H1 (cell line): ENCODE data around the gene GSTO2. TPM values are rescaled to one million over a fixed set of nuclear protein-coding genes. Genes with fewer than 3 reads are reported as not detected.

Experiments used
- BRCA1 ChIP-seq: IDR thresholded peaks from 2 replicates; pipeline ENCODE4 v1.6.1; 2012; ENCODE audit warnings: low read depth, low read length, improper control_type of control experiment
- E2F6 ChIP-seq: IDR thresholded peaks from 2 replicates; pipeline ENCODE4 v1.6.1; 2012; ENCODE audit warnings: inconsistent platforms
- EGR1 ChIP-seq: IDR thresholded peaks from 2 replicates; pipeline ENCODE4 v1.6.1; 2011; ENCODE audit warnings: low read depth, low read length, borderline replicate concordance
- GABPA ChIP-seq: IDR thresholded peaks from 2 replicates; pipeline ENCODE4 v1.6.1; 2011; ENCODE audit warnings: mild to moderate bottlenecking, low read length, moderate library complexity, borderline replicate concordance; ENCODE audit not compliant: insufficient read depth
- HDAC6 ChIP-seq: IDR thresholded peaks from one replicate; pipeline ENCODE4 v1.7.1; 2012; ENCODE audit warnings: low read depth, mild to moderate bottlenecking, inconsistent platforms, low read length, moderate library complexity
- KDM4A ChIP-seq: IDR thresholded peaks from one replicate; pipeline ENCODE4 v1.7.1; 2012; ENCODE audit warnings: low read depth, mild to moderate bottlenecking, moderate library complexity, low read length, inconsistent platforms; ENCODE audit not compliant: severe bottlenecking
- KDM5A ChIP-seq: fragments of 200-600 bp; IDR thresholded peaks from 2 replicates; pipeline ENCODE4 v1.7.1; 2012; ENCODE audit warnings: mild to moderate bottlenecking, low read length, inconsistent platforms, mixed read lengths
- RBBP5 ChIP-seq: IDR thresholded peaks from 2 replicates; pipeline ENCODE4 v1.7.1; 2012; ENCODE audit warnings: low read depth, mild to moderate bottlenecking, inconsistent platforms, low read length, moderate library complexity, borderline replicate concordance
- RNF2 ChIP-seq: fragments of 200-900, 300-1000 bp; sonication (generic); IDR thresholded peaks from 2 replicates; pipeline ENCODE4 v1.7.1; 2016; ENCODE audit warnings: borderline replicate concordance, low read depth, mild to moderate bottlenecking, antibody characterized with exemption, low read length; ENCODE audit not compliant: poor library complexity, severe bottlenecking; ENCODE audit errors: missing control alignments
- SAP30 ChIP-seq: fragments of 300-600 bp; sonication (generic); IDR thresholded peaks from 2 replicates; pipeline ENCODE4 v1.7.1; 2012; ENCODE audit warnings: low read length, moderate library complexity, mild to moderate bottlenecking, inconsistent platforms; ENCODE audit not compliant: insufficient read depth, insufficient replicate concordance
- SIN3A ChIP-seq, 2 experiments: IDR thresholded peaks in 1 of 2; conservative IDR thresholded peaks in 1 of 2; 2 replicates each; pipeline ENCODE4 v1.6.1; 2011 to 2012; ENCODE audit warnings: low read length in 2 of 2, improper control_type of control experiment in 1 of 2, low read depth in 1 of 2, mild to moderate bottlenecking in 1 of 2
- SUZ12 ChIP-seq: fragments of 200-600 bp; sonication (generic); IDR thresholded peaks from 2 replicates; pipeline ENCODE4 v1.6.1; 2012; ENCODE audit warnings: mild to moderate bottlenecking, inconsistent platforms, low read length, moderate library complexity, mixed read lengths
- TAF7 ChIP-seq: optimal IDR thresholded peaks from 2 replicates; pipeline ENCODE3; 2011; ENCODE audit warnings: low read depth, mild to moderate bottlenecking, inconsistent platforms, low read length, moderate library complexity, borderline replicate concordance
- TBP ChIP-seq: IDR thresholded peaks from 2 replicates; pipeline ENCODE4 v1.6.1; 2011; ENCODE audit warnings: low read depth, low read length, improper control_type of control experiment
- TCF12 ChIP-seq: IDR thresholded peaks from 2 replicates; pipeline ENCODE4 v1.6.1; 2011; ENCODE audit warnings: low read depth, mild to moderate bottlenecking, low read length
- USF2 ChIP-seq: IDR thresholded peaks from 2 replicates; pipeline ENCODE4 v1.6.1; 2011; ENCODE audit warnings: low read length, improper control_type of control experiment
- YY1 ChIP-seq: IDR thresholded peaks from 2 replicates; pipeline ENCODE4 v1.6.1; 2011; ENCODE audit warnings: low read depth, mild to moderate bottlenecking, low read length
- polyA plus RNA-seq, 7 experiments: library from polyadenylated mRNA; depleted of rRNA in 3 of 7; stranded (reverse) in 5 of 7; unstranded in 2 of 7; fragments of >200 nt in 5 of 7; fragments of 200-250 nt in 2 of 7; gene quantifications; 1 replicate in 5 of 7; 2 replicates in 1 of 7; 4 replicates in 1 of 7; pipeline versions ENCODE4 v1.2.1 to v1.2.3, GENCODE V29; 2011 to 2013; ENCODE audit warnings: missing spikeins in 2 of 7, mixed read lengths in 2 of 7
- total RNA-seq: library from RNA; stranded (reverse); fragmentation: NEBNext Ultra II Directional; extraction: Animal tissue kit (Norgen Biotek cat#: 25700); gene quantifications from 2 replicates; pipeline ENCODE4 v1.2.1, GENCODE V29; 2021

GSTO2 gene
- total and polyA plus RNA-seq, 2 of the 8 experiments (the other 6 are each of a cell fraction or from before 2014, with no cell fraction given) = 13.1 to 41.7 TPM

GRCh38 chr10:104337985-104338735, 69.2 kb downstream of the GSTO2 start, which contains the start of gene ITPRIP (continued):
- no peak for TF ChIP-seq HDAC6
- no peak for TF ChIP-seq RNF2
- peak; percentile 92 for TF ChIP-seq RBBP5
- no peak for TF ChIP-seq BRCA1
- TF ChIP-seq SAP30 = no peak
- no peak for TF ChIP-seq SUZ12
- TF ChIP-seq TAF7 = peak; percentile 62
- no peak for TF ChIP-seq GABPA
- no peak for TF ChIP-seq SIN3A (conservative IDR thresholded peaks at IDR 0.05 in 1 of 2, IDR thresholded peaks at IDR 0.05 in 1 of 2; ENCODE audit: low read depth in 1 of 2, low read length in 2 of 2)
- TF ChIP-seq TBP = peak; percentile 14; the same call in 1 of the 2 replicates
- TF ChIP-seq EGR1 = no peak
- TF ChIP-seq USF2 = no peak
- TF ChIP-seq E2F6 = no peak; the same call in 1 of the 2 replicates
- TF ChIP-seq YY1 = peak; percentile 39; the same call in 1 of the 2 replicates
- TF ChIP-seq TCF12 = no peak
- peak; percentile 76 for TF ChIP-seq KDM4A
- TF ChIP-seq KDM5A = no peak
